ENCODE data around the gene OR2H1.

Gene OR2H1

DNA sequence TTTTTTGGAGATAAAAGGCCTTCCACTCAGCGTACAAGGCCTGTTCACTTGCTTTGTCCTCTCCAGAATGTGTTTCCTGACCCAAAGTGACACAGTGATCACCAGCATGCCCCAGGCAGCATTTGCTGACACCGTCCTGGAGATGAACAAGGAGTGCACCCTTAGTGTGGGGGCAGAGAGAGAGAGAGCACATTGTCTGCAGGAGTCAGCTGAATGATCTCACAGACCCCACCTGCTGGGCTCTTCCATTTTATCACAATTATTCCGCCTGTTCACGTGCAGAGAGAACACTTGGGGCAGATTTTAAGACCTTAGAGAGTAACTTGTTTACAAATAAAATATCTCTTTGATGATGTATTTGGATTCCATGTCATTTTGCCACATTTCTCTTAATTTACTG, 53.2 kb downstream of the OR2H1 start:
- Mint-ChIP-seq H3K27ac (no peak overlapping the region), H3K36me3 (ENCODE audit: low read depth) (no peaks in the 10 kb centered on the region), H3K9me3 (no peaks in the 10 kb centered on the region), H3K4me3 (no peak overlapping the region), H3K27me3 (ENCODE audit: low read depth) (peaks cover 14% of the 10 kb centered on the region), H3K4me1 (ENCODE audit: low read depth) (peaks cover 2% of the 10 kb centered on the region)

DNA sequence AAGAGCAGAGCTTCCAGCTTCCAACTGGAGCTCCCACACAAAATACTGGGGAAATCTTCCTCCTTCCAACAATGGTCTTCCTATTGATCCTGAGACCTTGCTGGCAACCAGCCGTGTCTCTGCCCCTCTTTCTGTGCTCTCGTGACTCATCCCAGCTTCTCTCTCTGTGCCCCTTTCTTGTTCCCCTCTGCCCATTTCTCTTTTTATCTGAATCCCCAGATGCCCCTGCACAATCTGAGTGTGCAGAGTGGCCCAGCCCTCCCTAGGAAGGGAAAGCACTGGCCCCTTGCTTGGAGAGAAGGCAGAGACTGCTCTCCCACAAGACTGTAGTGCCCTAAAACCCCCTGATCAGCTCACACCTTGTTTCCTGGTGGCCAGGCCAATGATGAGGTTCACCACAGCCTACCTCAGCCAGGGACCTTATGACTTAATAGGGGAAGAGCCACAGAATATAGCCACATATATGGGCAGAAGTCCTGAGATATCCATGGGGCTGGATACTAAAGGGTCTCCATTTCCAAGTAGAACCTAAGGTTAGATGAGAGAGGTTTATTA, 53.9 kb downstream of the OR2H1 start:
- Mint-ChIP-seq H3K36me3 (ENCODE audit: low read depth) (no peaks in the 10 kb centered on the region), H3K9me3 (no peaks in the 10 kb centered on the region), H3K4me1 (ENCODE audit: low read depth) (peaks cover 4% of the 10 kb centered on the region), H3K4me3 (no peak overlapping the region), H3K27me3 (ENCODE audit: low read depth) (peaks cover 14% of the 10 kb centered on the region), H3K27ac (no peak overlapping the region)

Measured in T-helper 1 cell treated with Interleukin-12 subunit alpha and Interleukin-12 subunit beta and Interleukin-4 antibody, amounts not matched to agents 30 μg/mL and 1 μg/mL, for 36 hours (primary cell).